HG02571 (cell line): Measurements from ENCODE around the gene CLNK.
"Not testable (repeated sequence)": the region's sequence is repeated elsewhere in the genome, so short reads cannot be mapped to it uniquely, and the experiment has no call there.

ENCODE experiments used
- ATAC-seq: cut with Tn5 transposase; IDR thresholded peaks from one replicate; pipeline ENCODE4 v1.9.1; 2021; ENCODE audit warnings: mild to moderate bottlenecking, moderate library complexity; ENCODE audit not compliant: unreplicated experiment

The CLNK gene

DNA sequence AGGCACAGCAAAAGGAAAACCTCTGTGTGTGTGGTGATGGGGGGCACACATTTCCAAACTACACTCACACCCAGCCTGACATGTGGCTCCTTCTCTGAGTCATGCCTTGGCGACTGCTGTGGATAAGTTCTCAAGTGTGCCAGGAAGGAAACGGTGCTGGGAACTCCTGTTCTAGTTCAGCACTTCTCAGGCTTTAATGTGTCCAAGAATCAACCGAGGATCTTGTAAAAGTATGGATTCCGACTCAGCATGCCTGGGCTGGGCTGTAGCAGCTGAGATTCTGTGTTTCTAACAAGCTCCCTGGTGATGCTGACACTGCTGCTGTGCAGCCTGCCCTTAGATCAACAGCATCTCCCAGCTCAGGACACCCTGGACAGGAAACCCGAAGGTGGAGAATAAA, 20.2 kb downstream of the CLNK start:
- no peak for ATAC-seq

DNA sequence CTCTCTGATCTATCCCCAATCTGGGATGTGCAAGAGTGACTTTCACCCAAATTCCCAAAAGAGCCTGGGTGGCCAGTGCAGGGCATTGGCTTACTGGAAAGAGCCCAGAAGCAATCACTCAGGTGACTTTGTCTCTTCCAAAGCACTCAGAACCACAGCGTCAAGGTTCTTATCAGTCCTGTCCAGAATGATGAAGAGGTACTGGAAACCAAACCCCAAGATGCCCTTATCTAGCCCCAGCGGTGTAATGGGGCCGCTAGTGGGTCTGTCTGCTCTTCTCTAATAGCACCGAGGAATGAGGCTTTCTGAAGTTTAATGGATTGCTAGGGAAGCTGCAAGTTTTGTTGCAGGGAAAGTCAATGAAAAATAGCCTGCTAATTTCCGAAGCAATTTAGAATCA, 21.6 kb downstream of the CLNK start:
- no peak for ATAC-seq

DNA sequence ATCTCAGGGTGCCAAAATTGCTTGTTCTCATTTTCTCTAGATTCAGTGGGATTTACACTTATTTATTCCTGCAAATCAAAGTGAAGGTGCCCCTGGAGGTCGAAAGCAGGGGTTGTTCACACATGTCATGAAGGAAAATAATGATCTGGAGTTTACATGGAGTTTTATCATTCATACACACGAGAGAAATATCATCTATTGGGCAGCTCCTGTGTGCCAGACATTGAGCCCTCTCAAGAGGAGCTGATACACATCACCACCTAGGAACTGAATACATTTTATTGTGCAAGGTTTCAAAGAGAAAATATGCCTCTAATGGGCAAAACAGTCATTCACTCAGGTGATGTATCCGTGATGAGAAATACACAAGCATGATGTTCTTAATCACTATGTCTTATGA, 23.5 kb downstream of the CLNK start:
- no peak for ATAC-seq

DNA sequence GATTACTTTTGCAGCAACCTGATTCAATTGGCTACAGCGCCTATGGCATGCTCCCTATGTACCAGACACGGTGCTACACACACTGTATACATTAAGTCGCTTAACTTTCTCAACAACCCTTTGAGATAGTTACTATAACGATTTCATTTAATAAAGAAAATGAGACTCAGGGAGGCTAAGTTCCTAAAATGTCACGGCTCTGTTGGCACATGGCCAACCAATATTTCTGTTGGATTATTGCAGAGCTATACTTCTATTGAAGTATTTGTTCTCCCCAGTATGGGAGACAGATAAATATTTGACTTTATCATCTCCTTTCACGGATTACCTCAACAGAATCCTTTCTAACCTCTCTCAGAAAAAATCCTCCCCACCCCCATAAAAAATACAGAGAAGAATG, 25.3 kb downstream of the CLNK start:
- no peak for ATAC-seq

DNA sequence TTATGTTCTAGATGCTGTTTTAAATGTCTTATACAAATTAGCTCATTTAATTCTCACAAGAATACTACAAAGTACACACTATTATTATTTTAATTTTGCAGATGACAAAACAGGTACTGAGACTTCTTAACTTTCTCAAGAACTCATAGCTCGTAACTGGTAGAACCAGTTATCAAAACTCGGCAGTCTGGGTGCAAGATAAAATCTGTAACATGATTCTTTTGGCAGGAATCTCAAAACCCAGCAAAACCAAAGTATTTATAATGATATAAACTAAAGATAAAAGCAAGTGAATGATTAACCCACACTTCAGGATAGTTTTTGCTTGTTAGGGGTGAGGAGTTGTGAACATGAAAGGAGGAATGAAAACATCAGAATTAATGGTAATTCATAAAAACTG, 27.6 kb downstream of the CLNK start:
- no peak for ATAC-seq

DNA sequence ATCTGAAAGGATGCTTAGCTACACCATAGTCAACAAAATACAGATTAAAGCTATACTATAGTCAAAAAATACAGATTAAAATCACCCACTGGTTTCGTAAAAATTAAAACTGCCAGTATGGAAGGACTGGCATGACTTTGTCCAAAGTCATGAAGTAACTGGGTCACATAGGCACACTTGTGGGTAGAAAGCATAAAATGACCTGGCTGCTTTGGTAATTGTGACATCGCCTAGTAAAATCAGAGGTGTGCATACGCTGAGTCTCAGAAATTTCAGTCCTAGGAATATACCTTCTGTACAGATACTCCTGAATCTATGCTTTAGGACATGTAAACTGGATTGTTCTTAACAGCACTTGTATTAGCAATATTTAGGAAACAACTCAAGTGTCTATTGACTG, 28.1 kb downstream of the CLNK start:
- no peak for ATAC-seq

DNA sequence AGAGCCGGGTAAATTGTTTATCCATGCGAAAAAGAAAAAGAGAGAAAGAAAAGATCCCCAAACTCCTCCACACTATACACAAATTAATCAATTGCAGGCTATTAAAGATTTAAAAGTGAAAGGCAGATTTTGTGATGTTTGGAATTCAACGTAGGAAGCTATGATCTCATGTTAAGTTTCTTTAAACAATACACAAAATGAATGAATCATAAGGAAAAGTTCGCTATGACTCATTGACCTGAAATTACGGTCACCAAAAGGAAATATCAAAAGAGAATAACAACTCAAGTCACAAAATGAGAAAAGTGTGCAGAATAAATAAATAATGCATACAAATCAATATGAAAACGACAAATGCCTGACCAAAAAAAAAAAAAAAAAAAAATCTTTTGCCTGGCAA, 28.6 kb downstream of the CLNK start:
- ATAC-seq = no peak

DNA sequence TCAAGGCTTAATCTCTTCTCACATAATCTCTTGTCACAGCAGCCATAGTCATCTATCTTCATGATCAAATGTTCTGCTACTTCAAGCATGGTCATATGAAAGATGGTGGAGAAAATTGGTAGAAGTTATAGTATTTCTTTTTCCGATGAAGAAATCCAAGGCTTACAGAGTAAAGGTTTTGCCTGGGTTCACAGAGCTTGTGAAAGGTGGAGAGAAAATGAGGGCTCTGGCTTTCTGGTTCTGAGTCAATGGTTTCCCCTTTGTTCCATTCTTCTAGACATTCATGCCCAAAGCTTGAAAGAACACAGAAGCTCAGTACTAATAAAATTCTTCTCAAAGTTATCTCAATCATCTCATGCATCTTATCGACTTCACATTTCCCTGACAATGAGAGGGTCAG, 36.1 kb downstream of the CLNK start:
- ATAC-seq = no peak

DNA sequence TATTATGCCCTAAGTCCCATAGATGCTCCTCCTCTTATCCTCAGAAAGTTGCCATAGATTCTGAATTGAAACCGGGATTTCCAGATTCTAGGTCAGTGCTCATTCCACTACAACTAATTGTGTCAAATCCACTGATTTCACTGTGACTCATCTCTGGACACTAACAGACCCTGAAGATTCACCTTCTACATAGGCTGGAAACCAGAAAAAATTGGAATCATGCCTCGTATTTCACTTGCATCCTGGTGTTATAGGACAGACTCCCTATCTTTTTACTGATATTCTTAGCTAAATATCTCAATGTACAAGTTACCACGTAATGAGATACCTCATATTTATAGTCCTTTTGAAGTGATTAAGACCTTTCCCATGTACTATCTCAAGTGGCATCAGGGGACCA, 36.7 kb downstream of the CLNK start:
- ATAC-seq = no peak

DNA sequence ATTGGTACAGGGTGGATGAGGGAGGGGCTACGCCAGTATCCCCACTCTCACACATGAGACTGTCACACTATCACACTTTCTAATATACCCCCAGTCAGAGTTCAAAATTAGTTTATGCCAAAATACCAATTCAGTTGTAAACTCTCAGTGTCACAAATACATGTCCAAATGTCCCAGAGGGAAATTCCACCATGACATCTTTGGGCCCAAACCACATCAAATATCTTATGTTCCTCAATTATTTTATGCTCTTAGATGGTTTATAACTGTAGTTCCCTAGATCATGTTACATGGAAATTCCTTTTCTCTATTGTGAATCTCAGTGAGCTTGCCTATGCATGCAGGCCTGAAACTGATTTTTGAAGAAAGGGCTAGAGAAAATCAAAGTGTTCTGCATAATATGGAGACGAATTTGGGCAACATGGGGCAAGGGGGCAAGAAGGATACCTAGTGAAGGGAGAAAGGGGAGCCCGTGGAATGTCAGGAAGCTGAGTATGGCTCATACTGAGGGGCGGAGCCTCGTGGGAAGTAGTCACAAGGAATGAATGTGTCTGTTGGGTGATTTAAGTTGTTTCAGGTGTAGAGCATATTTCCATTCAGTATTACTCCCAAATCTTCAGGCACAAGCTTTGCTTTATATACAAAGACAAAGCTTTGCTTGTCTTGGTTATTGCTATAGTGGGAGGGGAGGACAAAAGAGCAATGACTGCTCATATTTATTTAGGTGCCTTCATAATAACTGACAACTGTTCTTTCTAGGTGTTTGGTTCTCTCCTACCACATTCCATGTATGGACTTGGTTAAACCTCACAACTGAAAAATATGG, 40.8 kb downstream of the CLNK start:
- no peak for ATAC-seq

DNA sequence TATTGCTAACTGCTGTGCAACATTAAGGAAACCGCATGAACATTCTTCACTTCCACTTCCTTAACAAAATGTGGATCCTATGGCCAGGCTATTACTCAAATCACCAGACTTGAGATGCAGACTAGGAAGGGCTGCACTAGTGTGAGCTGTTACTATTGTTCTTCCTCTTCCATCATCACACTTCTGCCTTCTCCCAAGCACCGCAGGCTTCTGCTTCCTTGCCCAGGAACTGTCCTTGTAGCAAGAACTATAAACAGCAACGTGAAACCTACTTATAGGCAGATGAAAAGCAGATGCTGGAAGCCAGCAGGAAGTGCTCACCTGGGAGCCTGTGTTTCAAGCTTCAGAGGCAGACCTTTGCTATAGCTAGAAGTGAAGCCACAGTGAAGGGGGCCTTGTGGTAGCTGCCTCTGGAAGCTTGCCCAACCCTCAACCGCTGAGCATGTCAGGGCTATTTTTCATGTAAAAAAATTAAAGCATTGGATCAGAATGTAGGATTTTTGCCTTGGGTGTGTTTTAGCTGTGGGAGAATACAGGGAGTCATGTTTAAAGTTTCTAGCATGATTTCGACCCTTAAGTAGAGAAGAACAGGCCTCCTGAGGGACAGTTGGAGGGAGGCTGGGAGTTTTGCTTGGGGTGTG, 43.9 kb downstream of the CLNK start:
- ATAC-seq = no peak

DNA sequence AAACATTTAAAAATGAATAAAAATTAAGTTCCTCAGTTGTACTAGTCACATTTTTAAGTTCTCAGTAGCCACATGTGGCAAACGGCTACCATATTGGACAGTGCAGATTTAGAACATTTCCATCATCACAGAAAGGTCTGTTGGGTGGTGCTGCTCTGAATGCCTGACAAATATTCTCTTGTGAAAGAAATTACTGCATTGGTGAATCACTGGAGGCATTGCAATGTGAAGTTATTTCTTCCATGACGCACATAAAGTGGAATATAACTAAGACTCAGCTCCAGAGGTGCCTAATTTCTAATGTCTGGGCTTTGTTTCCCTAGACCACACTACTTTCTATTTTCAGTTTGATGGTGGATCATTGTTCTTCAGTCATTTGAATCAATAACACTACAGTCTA, 44.9 kb downstream of the CLNK start:
- no peak for ATAC-seq

DNA sequence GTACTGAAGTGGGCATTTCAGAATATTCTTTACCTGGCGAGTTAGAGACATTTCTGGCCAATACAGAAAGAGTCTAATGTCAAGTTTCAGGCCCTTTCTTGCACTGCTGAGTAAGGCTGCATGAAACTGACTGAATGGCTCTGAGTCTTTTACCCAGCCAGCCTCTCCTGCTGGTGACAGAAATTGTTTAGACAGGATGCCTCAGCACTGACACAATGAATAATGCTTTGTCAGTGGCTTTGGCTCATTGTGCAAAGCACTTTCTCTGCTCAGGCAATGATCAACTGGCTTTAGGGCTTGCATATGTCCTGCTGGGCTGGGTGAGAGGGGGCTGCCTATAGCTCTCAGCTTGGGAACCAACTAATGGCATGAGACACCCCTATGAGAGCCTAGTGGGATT, 45.5 kb downstream of the CLNK start:
- ATAC-seq = no peak

DNA sequence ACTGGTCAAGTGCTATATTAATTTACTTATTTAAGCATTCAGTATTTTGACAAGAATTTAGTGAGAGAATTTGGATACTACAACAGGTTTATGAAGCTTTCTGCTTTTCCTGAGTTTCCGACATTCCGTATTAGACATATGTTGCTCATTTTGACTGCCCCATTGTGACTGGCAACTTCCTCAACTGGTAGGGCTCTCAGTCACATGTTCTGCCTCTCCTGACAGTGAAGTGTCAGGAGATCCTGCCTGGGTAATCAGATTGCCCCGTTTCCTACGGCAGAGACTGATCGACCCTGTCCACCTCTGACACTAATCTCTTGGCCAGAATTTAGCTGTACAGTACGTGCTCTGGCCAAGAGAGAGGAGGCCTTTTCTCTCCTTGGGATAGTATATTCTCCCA, 49.5 kb downstream of the CLNK start:
- ATAC-seq = no peak

DNA sequence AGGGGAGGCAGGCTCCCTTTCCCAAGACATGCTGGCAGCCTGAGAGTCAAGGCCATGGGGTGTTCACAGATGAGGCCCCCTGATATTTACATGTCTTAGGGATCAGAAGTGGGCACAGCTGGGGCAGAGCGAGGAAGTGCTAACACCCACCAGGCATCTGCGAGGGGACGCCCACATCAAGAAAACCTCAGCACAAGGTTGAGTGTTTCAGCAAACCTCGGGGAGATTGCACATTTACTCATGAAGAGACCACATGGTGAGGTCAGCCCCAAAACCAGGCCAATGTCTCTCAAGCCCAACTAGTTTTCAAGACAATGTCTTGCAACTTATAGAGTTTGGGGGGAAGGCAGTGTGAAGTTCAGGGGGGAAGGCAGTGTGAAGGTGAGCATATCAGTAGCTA, 55.2 kb downstream of the CLNK start:
- ATAC-seq = no peak

DNA sequence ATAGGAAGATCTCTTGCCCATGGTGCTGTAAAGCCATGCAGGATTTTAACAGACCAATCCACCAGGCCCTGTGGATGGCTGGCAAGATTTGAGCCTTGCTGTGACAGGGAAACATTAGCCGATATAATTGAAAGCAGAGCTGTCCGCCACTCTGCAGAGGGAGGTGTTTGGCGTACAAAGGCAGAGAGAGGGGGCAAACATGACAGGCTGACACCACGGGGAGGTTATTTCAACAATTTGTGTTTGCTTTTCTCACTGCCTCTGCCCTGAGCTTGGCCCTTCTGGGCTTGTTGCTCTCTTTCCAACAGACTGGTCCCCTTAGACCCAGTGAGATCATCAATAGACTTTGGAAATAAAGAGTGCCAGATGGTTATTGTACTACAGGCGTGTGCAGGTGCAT, 59.4 kb downstream of the CLNK start:
- no peak for ATAC-seq

DNA sequence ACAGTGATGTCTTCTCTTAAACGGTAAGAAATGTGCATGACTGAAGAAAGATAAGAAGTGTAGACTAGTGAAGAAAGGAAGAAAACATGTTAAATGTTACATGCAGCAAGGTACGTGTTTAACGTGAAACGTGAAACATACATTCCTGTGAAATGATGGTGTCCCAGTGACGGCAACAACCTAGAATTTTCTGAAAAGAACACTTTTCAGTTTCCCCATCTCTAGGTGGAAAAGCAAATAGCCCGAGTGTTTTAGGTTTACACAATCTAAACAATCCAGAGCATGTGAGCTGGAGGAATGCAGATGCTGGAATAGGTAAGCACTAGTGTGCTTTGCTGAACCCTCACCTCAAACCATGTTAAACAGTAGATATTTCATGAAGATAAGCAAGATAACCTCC, 60.7 kb downstream of the CLNK start:
- no peak for ATAC-seq

DNA sequence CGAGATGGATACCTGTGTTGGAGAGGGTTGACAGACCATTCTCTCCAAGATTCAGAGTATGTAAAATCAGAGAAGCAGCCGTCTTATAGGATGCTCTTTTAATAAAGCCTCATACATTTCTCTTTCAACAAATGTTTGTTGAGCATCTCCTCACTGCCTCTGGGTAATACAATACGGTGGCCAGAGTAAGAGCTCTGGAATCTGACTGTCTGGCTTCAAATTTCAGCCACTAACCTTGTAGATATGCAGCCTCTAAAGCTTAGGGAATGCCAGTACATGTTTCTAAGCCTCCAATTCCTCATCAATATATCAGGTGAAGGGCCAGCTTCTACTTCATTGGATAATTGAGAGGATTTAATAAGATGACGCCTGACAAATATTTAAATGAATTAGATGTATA, 61.3 kb downstream of the CLNK start:
- no peak for ATAC-seq

DNA sequence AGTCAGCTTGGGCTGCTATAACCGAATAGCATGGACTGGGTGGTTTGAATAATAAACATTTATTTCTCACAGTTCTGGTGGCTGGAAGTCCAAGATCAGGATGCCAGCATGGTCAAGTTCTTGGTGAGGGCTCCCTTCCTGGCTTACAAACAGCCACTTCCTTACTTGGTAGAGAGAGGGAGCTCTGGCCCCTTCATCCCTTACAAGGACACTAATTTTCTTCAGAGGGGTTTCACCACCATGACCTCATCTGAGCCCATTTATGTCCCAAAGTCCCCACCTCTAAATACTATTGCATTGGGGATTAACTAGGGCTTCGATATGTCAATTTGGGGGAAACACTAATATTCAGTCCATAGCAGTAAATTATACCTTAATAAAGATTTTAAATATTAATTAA, 61.8 kb downstream of the CLNK start:
- no peak for ATAC-seq

DNA sequence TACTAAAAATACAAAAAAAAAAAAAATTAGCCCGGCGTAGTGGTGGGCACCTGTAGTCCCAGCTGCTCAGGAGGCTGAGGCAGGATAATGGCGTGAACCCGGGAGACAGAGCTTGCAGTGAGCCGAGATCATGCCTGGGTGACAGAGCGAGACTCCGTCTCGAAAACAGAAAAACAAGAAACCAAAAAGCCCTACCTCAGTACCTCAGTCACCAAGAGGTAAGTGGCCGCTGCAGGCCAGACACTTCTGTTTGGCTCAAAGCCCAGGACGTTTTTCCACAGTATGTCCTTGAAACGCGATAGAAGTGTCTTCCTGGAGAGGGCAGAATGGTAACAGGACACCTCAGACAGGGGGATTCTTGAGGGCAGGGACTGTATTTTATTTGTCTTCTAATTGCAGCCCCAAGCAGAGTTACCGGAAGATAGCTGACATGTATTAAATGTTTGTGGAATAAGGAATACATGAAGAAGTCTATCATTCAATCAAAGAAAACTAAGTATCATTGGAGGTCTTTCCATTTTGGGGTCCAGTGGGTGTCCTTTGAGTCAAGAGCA, 63.6 kb downstream of the CLNK start:
- no peak for ATAC-seq

DNA sequence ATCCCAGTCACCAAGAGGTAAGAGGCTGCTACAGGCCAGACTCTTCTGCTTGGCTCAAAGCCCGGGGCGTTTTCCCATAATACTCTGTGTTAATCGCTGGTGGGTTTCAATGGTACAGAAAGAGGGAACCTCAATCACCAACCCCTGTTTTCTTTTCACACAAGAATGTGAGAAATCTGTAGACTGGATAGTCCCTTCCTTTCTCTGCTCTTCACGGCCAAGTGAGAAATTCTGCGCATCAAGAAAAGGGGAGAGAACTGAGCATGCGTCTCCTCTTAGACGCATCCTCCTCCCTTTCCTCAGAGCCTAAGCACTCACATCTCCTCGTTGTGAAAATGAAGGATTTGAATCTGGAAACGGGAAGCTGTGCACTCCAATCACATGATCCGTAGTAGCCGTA, 64.7 kb downstream of the CLNK start:
- no peak for ATAC-seq

DNA sequence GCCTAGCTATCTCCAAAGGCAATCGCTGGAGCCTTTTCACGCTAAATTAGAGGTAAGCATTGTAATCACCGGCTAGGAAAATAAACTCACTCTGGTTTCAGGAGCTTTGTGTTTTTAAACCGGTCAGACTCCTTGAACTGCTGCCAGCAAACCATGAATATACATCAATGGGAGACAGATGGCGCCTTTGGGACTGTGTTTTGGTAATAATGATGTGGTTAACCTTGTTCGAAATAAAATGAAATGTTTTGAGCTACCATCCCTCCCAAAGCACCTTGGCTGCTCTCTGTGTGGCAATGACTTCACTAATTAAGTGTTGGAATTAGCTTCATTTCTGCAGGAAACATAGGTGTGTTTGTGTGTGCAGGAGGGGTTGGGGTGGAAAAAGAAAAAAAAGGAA, 65.3 kb downstream of the CLNK start:
- no peak for ATAC-seq

DNA sequence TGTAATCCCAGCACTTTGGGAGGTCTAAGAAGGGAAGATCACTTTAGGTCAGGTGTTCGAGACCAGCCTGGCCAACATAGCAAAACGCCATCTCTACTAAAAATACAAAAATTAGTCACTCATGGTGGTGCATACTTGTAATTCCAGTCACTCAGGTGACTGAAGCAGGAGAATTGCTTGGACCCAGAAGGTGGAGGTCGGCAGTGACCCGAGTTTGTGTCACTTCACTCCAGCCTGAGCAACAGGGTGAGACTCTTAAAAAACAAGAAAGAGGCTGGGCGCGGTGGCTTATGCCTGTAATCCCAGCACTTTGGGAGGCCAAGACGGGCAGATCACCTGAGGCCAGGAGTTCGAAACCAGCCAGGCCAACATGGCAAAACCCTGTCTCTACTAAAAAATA, 69.6 kb downstream of the CLNK start:
- ATAC-seq = not testable (repeated sequence)
